K562 (cell line): ENCODE results near the gene KLHDC10. TPM values are rescaled to one million over a fixed set of nuclear protein-coding genes. Genes with fewer than 3 reads are reported as not detected.

ENCODE experiments used
- ATAC-seq: fragments of 200-7000 bp; cut with Tn5 transposase; 3 replicates; pipeline ENCODE4 v1.9.1; 2020; ENCODE audit warnings: moderate library complexity
- BruUV-seq: library from RNA; stranded (reverse); fragments of 400-500 nt; replicated peaks from 2 replicates; lab custom pipeline; 2021; lab: Mats Ljungman, UMichigan
- CTCF ChIA-PET: fragments of 300-600 bp; formaldehyde crosslinking; extraction: SDS; loops from one replicate; lab custom pipeline; 2021; ENCODE audit warnings: low intra/inter-chr PET ratio; lab: Yijun Ruan, JAX
- POLR2A ChIA-PET: fragments of 300-600, 350-650 bp; sonication (Branson Sonifier 250); formaldehyde crosslinking; extraction: SDS; loops from one replicate; lab custom pipeline; 2021; ENCODE audit warnings: antibody characterized with exemption, inconsistent platforms; lab: Yijun Ruan, JAX
- DNase-seq, 4 experiments: peaks; one replicate each; pipeline versions ENCODE4 v3.0.0 to v3.0.0-alpha.2; 2011 to 2018; ENCODE audit warnings: low spot score in 3 of 4, mixed read lengths in 3 of 4; ENCODE audit errors: extremely low read depth in 1 of 4
- FAIRE-seq: peaks from 2 replicates; lab custom pipeline; 2011; peaks lifted over from hg19 to GRCh38; lab: Jason Lieb, UNC
- H2AFZ ChIP-seq: 2 replicates; pipeline ENCODE4 v1.6.0; 2011; ENCODE audit warnings: low read depth, low read length, control low read depth, inconsistent platforms
- H3K27ac ChIP-seq: fragments of 200-600 bp; 3 replicates; pipeline ENCODE4 v1.8.0; 2011; ENCODE audit warnings: low read depth, mild to moderate bottlenecking, control low read depth, inconsistent platforms, low read length, moderate library complexity, mixed read lengths; ENCODE audit errors: extremely low read depth
- H3K27me3 ChIP-seq, 2 experiments: fragments of 300-600 bp in 1 of 2; 2 replicates in 1 of 2; 3 replicates in 1 of 2; pipeline versions ENCODE4 v1.6.0 to v1.8.0; 2011; ENCODE audit warnings: inconsistent platforms in 2 of 2, low read length in 2 of 2, mild to moderate bottlenecking in 1 of 2, mixed read lengths in 1 of 2, moderate library complexity in 1 of 2; ENCODE audit not compliant: control insufficient read depth in 2 of 2, insufficient read depth in 2 of 2
- H3K36me3 ChIP-seq: fragments of 300-600 bp; 3 replicates; pipeline ENCODE4 v1.8.0; 2011; ENCODE audit warnings: mild to moderate bottlenecking, low read length, inconsistent platforms; ENCODE audit not compliant: control insufficient read depth, insufficient read depth
- H3K4me1 ChIP-seq, 2 experiments: fragments of 200-600 bp in 1 of 2; replicated peaks in 1 of 2; 2 replicates in 1 of 2; 3 replicates in 1 of 2; pipeline versions ENCODE4 v1.5.1 to v1.8.0; 2011; ENCODE audit warnings: inconsistent platforms in 2 of 2, low read length in 2 of 2, mild to moderate bottlenecking in 1 of 2, mixed read lengths in 1 of 2, moderate library complexity in 1 of 2; ENCODE audit not compliant: control insufficient read depth in 2 of 2, insufficient read depth in 2 of 2
- H3K4me2 ChIP-seq: 2 replicates; pipeline ENCODE4 v1.6.1; 2011; ENCODE audit warnings: low read length, control low read depth, inconsistent platforms, mixed read lengths; ENCODE audit not compliant: insufficient read depth
- H3K4me3 ChIP-seq: fragments of 200-600 bp; sonication (generic), shearing (Covaris generic); 2 replicates; pipeline ENCODE4 v1.5.1; 2016; ENCODE audit warnings: control low read depth, inconsistent platforms
- H3K79me2 ChIP-seq: fragments of 200-600 bp; 3 replicates; pipeline ENCODE4 v1.8.0; 2011; ENCODE audit warnings: low read length, inconsistent platforms; ENCODE audit not compliant: control insufficient read depth, insufficient read depth
- H3K9ac ChIP-seq, 2 experiments: 2 replicates each; pipeline versions ENCODE4 v1.6.0 to v1.6.1; 2011; ENCODE audit warnings: low read depth in 2 of 2, low read length in 2 of 2, control low read depth in 1 of 2, inconsistent platforms in 1 of 2, mild to moderate bottlenecking in 1 of 2, mixed read lengths in 1 of 2; ENCODE audit not compliant: insufficient read depth in 1 of 2
- H3K9me1 ChIP-seq: one replicate; pipeline ENCODE4 v1.6.0; 2011; ENCODE audit warnings: inconsistent platforms, mild to moderate bottlenecking, low read length, moderate library complexity; ENCODE audit not compliant: control insufficient read depth, insufficient read depth
- H3K9me3 ChIP-seq: replicated peaks from 2 replicates; pipeline ENCODE4 v1.5.1; 2011; ENCODE audit warnings: low read depth, low read length, inconsistent platforms; ENCODE audit not compliant: control insufficient read depth, insufficient read depth
- H4K20me1 ChIP-seq: replicated peaks from 2 replicates; pipeline ENCODE4 v1.6.1; 2011; ENCODE audit warnings: low read length, inconsistent platforms, mixed read lengths; ENCODE audit not compliant: control insufficient read depth, insufficient read depth
- CEBPB ChIP-seq: fragments of 450-650 bp; IDR thresholded peaks from 2 replicates; pipeline ENCODE4 v1.6.1; 2016; ENCODE audit warnings: missing genetic modification characterization, missing compliant biosample characterization
- EP300 ChIP-seq: IDR thresholded peaks from 2 replicates; pipeline ENCODE4 v1.6.1; 2012; ENCODE audit warnings: low read length, improper control_type of control experiment
- ILK ChIP-seq: fragments of 450-650 bp; IDR thresholded peaks from 2 replicates; pipeline ENCODE4 v1.6.1; 2016; ENCODE audit warnings: missing genetic modification characterization, low read depth, mild to moderate bottlenecking, missing compliant biosample characterization, moderate library complexity, borderline replicate concordance
- KLF13 ChIP-seq: fragments of 450-650 bp; IDR thresholded peaks from 2 replicates; pipeline ENCODE4 v1.6.1; 2016; ENCODE audit warnings: missing genetic modification characterization, low read depth, mild to moderate bottlenecking, missing compliant biosample characterization, moderate library complexity, borderline replicate concordance
- PHB2 ChIP-seq: fragments of 450-650 bp; IDR thresholded peaks from 2 replicates; pipeline ENCODE4 v1.6.1; 2017; ENCODE audit warnings: low read depth
- POU5F1 ChIP-seq: fragments of 150-350 bp; IDR thresholded peaks from 2 replicates; pipeline ENCODE4 v1.6.1; 2014; ENCODE audit warnings: borderline replicate concordance, low read length, low read depth, mild to moderate bottlenecking; ENCODE audit not compliant: partially characterized antibody
- PTTG1 ChIP-seq: fragments of 450-650 bp; IDR thresholded peaks from 2 replicates; pipeline ENCODE4 v1.6.1; 2016; ENCODE audit warnings: low read depth, mild to moderate bottlenecking, missing genetic modification characterization, missing compliant biosample characterization
- RBBP5 ChIP-seq: fragments of 200-600 bp; sonication (generic); IDR thresholded peaks from 2 replicates; pipeline ENCODE4 v1.6.1; 2012; ENCODE audit warnings: borderline replicate concordance, mild to moderate bottlenecking, low read length, control low read depth, inconsistent platforms; ENCODE audit not compliant: insufficient read depth, poor library complexity, severe bottlenecking
- RUNX1 ChIP-seq: sonication (generic); IDR thresholded peaks from 2 replicates; pipeline ENCODE4 v1.6.1; 2016; ENCODE audit warnings: antibody characterized with exemption, low read depth
- ZNF79 ChIP-seq: fragments of 250-450 bp; sonication (Bioruptor Pico); IDR thresholded peaks from 2 replicates; pipeline ENCODE4 v1.4.0; 2020; ENCODE audit warnings: low read depth, mild to moderate bottlenecking, moderate library complexity
- WGBS: fragments of 100-300 bp; shearing (Covaris generic); methylation state at CpG from one replicate; pipeline ENCODE4 v1.1.6; 2016; ENCODE audit warnings: low coverage, mixed read lengths; ENCODE audit not compliant: insufficient coverage; ENCODE audit errors: missing lambda C conversion rate; 5-methylcytosine and 5-hydroxymethylcytosine counted together
- in situ Hi-C: fragments of 300-500 bp; cut with MboI; formaldehyde crosslinking; loops from 4 replicates; pipeline ENCODE4 v1.15.0; 2018; ENCODE audit warnings: inconsistent platforms, mixed read lengths
- intact Hi-C: fragments of 100-400 bp; cut with micrococcal nuclease; formaldehyde crosslinking; loops from 2 replicates; pipeline ENCODE4 v1.14.2; 2022
- polyA plus RNA-seq, 8 experiments: library from polyadenylated mRNA; depleted of rRNA in 4 of 8; stranded (reverse) in 5 of 8; unstranded in 3 of 8; fragments of >200 nt; fragmentation: Nextera tagmentation in 2 of 8; fragmentation: Illumina TruSeq in 1 of 8; extraction: Ambion mirVana in 2 of 8; extraction: Trizol in 1 of 8; gene quantifications; 2 replicates each; pipeline versions ENCODE4 v1.2.1 to v1.2.3, GENCODE V29; 2011 to 2014; ENCODE audit warnings: inconsistent platforms in 1 of 8, missing spikeins in 1 of 8
- total RNA-seq, 7 experiments: library from RNA; depleted of rRNA in 6 of 7; stranded (reverse); fragments of >200 nt in 6 of 7; fragmentation: Illumina TruSeq in 2 of 7; extraction: Trizol in 2 of 7; gene quantifications; 2 replicates each; pipeline versions ENCODE4 v1.2.1 to v1.2.3, GENCODE V29; 2011 to 2021; ENCODE audit warnings: low replicate concordance in 1 of 7
- TF ChIP-seq, protein P1 (sequence below): IDR thresholded peaks from 3 replicates; pipeline ENCODE4 v1.6.1; 2011; ENCODE audit warnings: borderline replicate concordance, mild to moderate bottlenecking; ENCODE audit not compliant: insufficient read length, insufficient read depth
- TF ChIP-seq, protein P2 (sequence below): IDR thresholded peaks from 2 replicates; pipeline ENCODE4 v1.6.1; 2011; ENCODE audit warnings: borderline replicate concordance, low read depth, mild to moderate bottlenecking, moderate library complexity, low read length; ENCODE audit not compliant: insufficient read depth, poor library complexity, severe bottlenecking
- TF ChIP-seq, protein P3 (sequence below): fragments of 250-450 bp; sonication (Bioruptor Pico); IDR thresholded peaks from 2 replicates; pipeline ENCODE4 v1.8.0; 2022; ENCODE audit warnings: moderate library complexity, mild to moderate bottlenecking, inconsistent platforms

KLHDC10 gene
- total and polyA plus RNA-seq, 9 of the 15 experiments (the other 6 are each of a cell fraction or from before 2014, with no cell fraction given), result 9.8 to 80.5 (median 31.4) TPM

DNA sequence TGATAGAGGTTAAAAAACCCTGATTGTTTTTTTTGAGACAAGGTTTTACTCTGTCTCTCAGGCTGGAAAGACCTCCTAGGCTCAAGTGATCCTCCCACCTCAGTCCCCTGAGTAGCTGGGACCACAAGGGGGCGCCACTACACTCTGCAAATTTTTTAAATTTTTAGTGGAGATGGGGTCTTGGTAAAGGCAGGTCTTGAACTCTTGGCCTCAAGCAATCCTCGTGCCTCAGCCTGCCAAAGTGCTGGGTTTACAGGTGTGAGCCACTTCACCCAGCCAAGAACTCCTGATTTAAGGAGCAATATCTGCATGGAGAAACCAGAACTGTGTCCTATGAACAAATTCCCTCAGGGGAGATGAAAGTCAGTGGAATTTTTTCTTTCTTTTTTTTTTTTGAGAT lies 7.3 kb upstream of the KLHDC10 start:
- Histone ChIP-seq H3K27me3 (no peaks in the 10 kb centered on the region), H3K79me2 (no peaks in the 10 kb centered on the region), H2AFZ (peak overlapping the region; percentile 78), H3K4me2 (no peak overlapping the region), H3K9me1 (no peaks in the 10 kb centered on the region), H3K36me3 (no peaks in the 10 kb centered on the region), H3K4me3 (no peak overlapping the region), H4K20me1 (no peaks in the 10 kb centered on the region), H3K4me1 (peaks cover 13 to 25% of the 10 kb centered on the region in 2 experiments), H3K27ac (no peak overlapping the region), H3K9me3 (no peaks in the 10 kb centered on the region), H3K9ac (no peak overlapping the region)
- FAIRE-seq (peak; percentile 78), ATAC-seq (peak; percentile 86), DNase-seq (peak; percentile 51 to 90 (median 64))
- no TSS peak for BruUV-seq
- ChIA-PET CTCF (interaction anchor here (0.6 to 1.0 kb wide), 3 partner anchors 27 to 696 kb away, joined by 3 to 4 read pairs (median 4); no protein-coding TSS in a partner anchor), POLR2A (interaction anchor here (0.7 kb wide), 1 partner anchor 23 kb away, joined by 4 read pairs; no protein-coding TSS in a partner anchor)
- intact Hi-C loops, result loop anchor here (2.0 to 5.0 kb wide), 3 partner anchors 199 to 696 kb away; no protein-coding TSS in a partner anchor
- WGBS, result 0% methylated on average over 2 of the region's 2 CpGs
- in situ Hi-C loops, result loop anchor here (10.0 kb wide), 3 partner anchors 512 to 692 kb away; no protein-coding TSS in a partner anchor
- TF ChIP-seq PHB2 (no peak), RBBP5 (no peak), RUNX1 (no peak), KLF13 (tag) (no peak), PTTG1 (tag) (no peak), ILK (tag) (no peak), CEBPB (tag) (no peak), ZNF79 (CRISPR knock-in tag) (no peak), POU5F1 (no peak), EP300 (no peak)
- TF ChIP-seq, protein P1, sequence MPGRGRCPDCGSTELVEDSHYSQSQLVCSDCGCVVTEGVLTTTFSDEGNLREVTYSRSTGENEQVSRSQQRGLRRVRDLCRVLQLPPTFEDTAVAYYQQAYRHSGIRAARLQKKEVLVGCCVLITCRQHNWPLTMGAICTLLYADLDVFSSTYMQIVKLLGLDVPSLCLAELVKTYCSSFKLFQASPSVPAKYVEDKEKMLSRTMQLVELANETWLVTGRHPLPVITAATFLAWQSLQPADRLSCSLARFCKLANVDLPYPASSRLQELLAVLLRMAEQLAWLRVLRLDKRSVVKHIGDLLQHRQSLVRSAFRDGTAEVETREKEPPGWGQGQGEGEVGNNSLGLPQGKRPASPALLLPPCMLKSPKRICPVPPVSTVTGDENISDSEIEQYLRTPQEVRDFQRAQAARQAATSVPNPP, result no peak
- TF ChIP-seq, protein P2, sequence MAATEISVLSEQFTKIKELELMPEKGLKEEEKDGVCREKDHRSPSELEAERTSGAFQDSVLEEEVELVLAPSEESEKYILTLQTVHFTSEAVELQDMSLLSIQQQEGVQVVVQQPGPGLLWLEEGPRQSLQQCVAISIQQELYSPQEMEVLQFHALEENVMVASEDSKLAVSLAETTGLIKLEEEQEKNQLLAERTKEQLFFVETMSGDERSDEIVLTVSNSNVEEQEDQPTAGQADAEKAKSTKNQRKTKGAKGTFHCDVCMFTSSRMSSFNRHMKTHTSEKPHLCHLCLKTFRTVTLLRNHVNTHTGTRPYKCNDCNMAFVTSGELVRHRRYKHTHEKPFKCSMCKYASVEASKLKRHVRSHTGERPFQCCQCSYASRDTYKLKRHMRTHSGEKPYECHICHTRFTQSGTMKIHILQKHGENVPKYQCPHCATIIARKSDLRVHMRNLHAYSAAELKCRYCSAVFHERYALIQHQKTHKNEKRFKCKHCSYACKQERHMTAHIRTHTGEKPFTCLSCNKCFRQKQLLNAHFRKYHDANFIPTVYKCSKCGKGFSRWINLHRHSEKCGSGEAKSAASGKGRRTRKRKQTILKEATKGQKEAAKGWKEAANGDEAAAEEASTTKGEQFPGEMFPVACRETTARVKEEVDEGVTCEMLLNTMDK, result peak; percentile 87
- TF ChIP-seq, protein P3, sequence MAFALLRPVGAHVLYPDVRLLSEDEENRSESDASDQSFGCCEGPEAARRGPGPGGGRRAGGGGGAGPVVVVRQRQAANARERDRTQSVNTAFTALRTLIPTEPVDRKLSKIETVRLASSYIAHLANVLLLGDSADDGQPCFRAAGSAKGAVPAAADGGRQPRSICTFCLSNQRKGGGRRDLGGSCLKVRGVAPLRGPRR, result no peak
